VCaP (cell line): ENCODE data around the gene PTGIS.

Experiments used
- H3K27ac ChIP-seq: fragments of 450-650 bp; 2 replicates; pipeline ENCODE4 v1.5.1; 2017
- TF ChIP-seq, protein P1 (sequence below): fragments of 450-650 bp; conservative IDR thresholded peaks from 2 replicates; pipeline ENCODE4 v1.5.1; 2017; ENCODE audit warnings: mild to moderate bottlenecking, moderate library complexity

Gene PTGIS

GRCh38 chr20:49482173-49482572 lies 85.8 kb downstream of the PTGIS start:
- H3K27ac ChIP-seq, result no peak overlapping the region
- TF ChIP-seq, protein P1, sequence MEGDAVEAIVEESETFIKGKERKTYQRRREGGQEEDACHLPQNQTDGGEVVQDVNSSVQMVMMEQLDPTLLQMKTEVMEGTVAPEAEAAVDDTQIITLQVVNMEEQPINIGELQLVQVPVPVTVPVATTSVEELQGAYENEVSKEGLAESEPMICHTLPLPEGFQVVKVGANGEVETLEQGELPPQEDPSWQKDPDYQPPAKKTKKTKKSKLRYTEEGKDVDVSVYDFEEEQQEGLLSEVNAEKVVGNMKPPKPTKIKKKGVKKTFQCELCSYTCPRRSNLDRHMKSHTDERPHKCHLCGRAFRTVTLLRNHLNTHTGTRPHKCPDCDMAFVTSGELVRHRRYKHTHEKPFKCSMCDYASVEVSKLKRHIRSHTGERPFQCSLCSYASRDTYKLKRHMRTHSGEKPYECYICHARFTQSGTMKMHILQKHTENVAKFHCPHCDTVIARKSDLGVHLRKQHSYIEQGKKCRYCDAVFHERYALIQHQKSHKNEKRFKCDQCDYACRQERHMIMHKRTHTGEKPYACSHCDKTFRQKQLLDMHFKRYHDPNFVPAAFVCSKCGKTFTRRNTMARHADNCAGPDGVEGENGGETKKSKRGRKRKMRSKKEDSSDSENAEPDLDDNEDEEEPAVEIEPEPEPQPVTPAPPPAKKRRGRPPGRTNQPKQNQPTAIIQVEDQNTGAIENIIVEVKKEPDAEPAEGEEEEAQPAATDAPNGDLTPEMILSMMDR, result no peak

GRCh38 chr20:49481116-49481515 lies 86.8 kb downstream of the PTGIS start:
- no peak overlapping the region for H3K27ac ChIP-seq
- TF ChIP-seq, protein P1, result no peak

DNA sequence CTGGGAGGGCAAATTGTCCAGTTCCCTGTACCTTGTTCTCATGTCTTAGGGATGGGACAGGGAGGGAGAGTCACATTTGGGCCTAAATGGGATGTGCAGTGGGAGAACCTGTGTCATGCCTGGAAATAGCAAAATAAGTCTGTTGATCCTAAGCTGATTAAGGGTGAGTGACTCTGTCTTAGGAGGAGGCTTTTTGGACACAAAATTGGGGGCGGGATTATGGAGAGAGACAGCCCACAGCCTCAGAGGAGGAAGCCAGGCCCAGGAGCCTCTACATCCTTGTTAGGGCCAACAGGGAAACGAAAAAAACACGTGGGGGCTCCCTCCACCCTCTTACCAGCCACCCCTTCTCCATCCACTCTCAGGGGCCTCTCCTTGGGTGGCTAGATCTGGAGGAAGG lies 87.7 kb downstream of the PTGIS start:
- TF ChIP-seq, protein P1, result no peak
- H3K27ac ChIP-seq, result no peak overlapping the region

- TF ChIP-seq, protein P1, result no peak
- no peak overlapping the region for H3K27ac ChIP-seq
Observed at GRCh38 chr20:49479785-49480184, 88.2 kb downstream of the PTGIS start.

DNA sequence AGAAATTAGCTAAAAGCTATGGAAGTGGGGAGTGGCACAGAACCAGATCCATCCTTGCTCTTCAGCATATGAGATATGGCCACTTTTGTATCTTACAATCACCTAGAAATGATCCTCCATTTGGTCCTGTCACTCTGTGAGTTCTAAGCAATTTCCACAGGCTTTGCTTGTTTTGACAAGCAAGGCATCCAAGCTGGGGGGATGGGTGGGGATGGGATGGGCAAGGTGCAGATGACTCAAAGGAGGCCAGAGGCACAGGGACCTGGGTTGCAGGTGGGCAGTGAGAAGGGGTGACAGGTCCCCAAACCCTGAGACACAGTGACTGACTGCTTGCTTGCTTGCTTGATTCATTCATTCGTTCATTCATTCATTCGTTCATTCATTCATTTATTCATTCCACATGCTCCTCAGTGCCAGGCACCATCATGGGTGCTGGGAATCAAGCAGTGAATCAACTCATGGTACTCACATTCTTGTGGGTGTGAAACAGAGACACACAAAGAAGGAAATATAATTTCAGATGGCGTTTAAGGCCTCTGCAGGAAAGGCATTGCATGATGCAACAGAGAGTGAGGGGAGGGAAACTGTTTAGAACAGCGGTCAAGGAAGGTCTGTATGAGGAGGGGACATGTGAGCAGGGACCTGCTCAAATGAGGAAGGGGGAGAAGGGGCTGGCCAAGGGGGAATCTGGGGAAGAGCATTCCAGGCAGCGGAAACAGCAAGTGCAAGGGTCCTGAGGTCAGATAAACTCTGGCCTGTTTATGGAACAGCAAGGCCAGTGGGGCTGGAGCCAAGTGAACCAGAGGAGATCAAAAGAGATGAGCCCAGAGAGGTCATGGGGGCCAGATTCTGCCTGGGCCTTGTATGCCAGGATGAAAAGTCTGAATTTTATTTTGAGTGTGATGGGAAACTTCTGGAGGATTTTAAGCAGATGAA lies 88.9 kb downstream of the PTGIS start:
- TF ChIP-seq, protein P1, result no peak

DNA sequence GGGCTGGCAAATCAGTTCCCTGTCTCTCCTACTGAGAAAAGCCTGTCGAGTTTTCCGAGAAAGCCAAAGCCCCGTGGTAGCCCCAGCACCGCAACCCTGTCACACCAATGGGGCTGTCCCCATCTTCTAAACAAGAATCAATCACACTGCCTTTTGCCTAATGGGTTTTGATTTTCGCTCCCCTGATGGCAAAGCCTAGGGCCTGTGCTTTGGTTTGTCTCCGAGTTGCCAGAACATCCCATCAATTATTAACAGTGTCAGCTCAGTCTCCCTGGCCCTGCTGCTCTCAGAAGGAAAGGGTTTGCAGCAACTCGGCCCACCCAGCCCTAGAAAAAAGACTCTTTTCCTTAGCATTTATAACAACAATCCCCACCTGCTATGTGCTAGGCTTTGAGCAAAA lies 89.7 kb downstream of the PTGIS start:
- TF ChIP-seq, protein P1, result no peak
- peak overlapping the region; percentile 11; the same call in 1 of the 2 replicates for H3K27ac ChIP-seq

More for the DNA sequence above, 88.9 kb downstream of the PTGIS start:
- H3K27ac ChIP-seq, result peak overlapping the region; percentile 11; the same call in 1 of the 2 replicates

GRCh38 chr20:49477200-49477599 lies 90.7 kb downstream of the PTGIS start:
- TF ChIP-seq, protein P1, result no peak
- H3K27ac ChIP-seq, result no peak overlapping the region
